Measurements from ENCODE around the gene ZDHHC9. TPM values are rescaled to one million over a fixed set of nuclear protein-coding genes. Genes with fewer than 3 reads are reported as not detected.

The ZDHHC9 gene
- total RNA-seq, 1 donor from 2014 or later: 48.4 TPM

- no peaks in the 10 kb centered on the region for H3K27me3 ChIP-seq
- DNase-seq: no peak
- no peaks in the 10 kb centered on the region for H3K9me3 ChIP-seq
- no peak for TF ChIP-seq CTCF (IDR thresholded peaks at IDR 0.05)
- no peaks in the 10 kb centered on the region for H3K36me3 ChIP-seq
- H3K4me3 ChIP-seq: no peak overlapping the region
- H3K4me1 ChIP-seq: no peaks in the 10 kb centered on the region
- no peak for ATAC-seq
- no peak overlapping the region for H3K27ac ChIP-seq
- intact Hi-C loops (cut with DNase I): no loop called here
Measured at GRCh38 chrX:129798888-129799287, 44.8 kb downstream of the ZDHHC9 start.

GRCh38 chrX:129798456-129798855 is 45.2 kb downstream of the ZDHHC9 start:
- intact Hi-C loops (cut with DNase I): no loop called here
- no peak for TF ChIP-seq CTCF (IDR thresholded peaks at IDR 0.05)
- Histone ChIP-seq H3K27me3 (no peaks in the 10 kb centered on the region), H3K36me3 (no peaks in the 10 kb centered on the region), H3K9me3 (no peaks in the 10 kb centered on the region), H3K4me3 (no peak overlapping the region), H3K27ac (no peak overlapping the region), H3K4me1 (no peaks in the 10 kb centered on the region)
- ATAC-seq: no peak
- DNase-seq: no peak

- no peak for TF ChIP-seq CTCF (IDR thresholded peaks at IDR 0.05)
- Histone ChIP-seq H3K9me3 (no peaks in the 10 kb centered on the region), H3K4me1 (no peaks in the 10 kb centered on the region), H3K27me3 (no peaks in the 10 kb centered on the region), H3K27ac (no peak overlapping the region), H3K4me3 (no peak overlapping the region), H3K36me3 (no peaks in the 10 kb centered on the region)
- intact Hi-C loops (cut with DNase I): no loop called here
- DNase-seq: no peak
- no peak for ATAC-seq
Measured at GRCh38 chrX:129797251-129797906, 46.3 kb downstream of the ZDHHC9 start.

GRCh38 chrX:129795584-129795983 is 48.1 kb downstream of the ZDHHC9 start:
- DNase-seq: no peak
- no peak for TF ChIP-seq CTCF (IDR thresholded peaks at IDR 0.05)

GRCh38 chrX:129793604-129794191 is 50.0 kb downstream of the ZDHHC9 start:
- H3K36me3 ChIP-seq: no peaks in the 10 kb centered on the region
- ATAC-seq: no peak

More at GRCh38 chrX:129795584-129795983, 48.1 kb downstream of the ZDHHC9 start:
- no peaks in the 10 kb centered on the region for H3K36me3 ChIP-seq
- no peak overlapping the region for H3K4me3 ChIP-seq
- no peaks in the 10 kb centered on the region for H3K4me1 ChIP-seq
- no peak overlapping the region for H3K27ac ChIP-seq
- H3K27me3 ChIP-seq: no peaks in the 10 kb centered on the region
- intact Hi-C loops (cut with DNase I): no loop called here
- ATAC-seq: no peak
- H3K9me3 ChIP-seq: no peaks in the 10 kb centered on the region

More at GRCh38 chrX:129793604-129794191, 50.0 kb downstream of the ZDHHC9 start:
- intact Hi-C loops (cut with DNase I): no loop called here
- Histone ChIP-seq H3K27me3 (no peaks in the 10 kb centered on the region), H3K27ac (no peak overlapping the region), H3K9me3 (no peaks in the 10 kb centered on the region), H3K4me1 (no peaks in the 10 kb centered on the region), H3K4me3 (no peak overlapping the region)
- no peak for DNase-seq
- TF ChIP-seq CTCF (IDR thresholded peaks at IDR 0.05): no peak

Measured in upper lobe of right lung (tissue), 1 donor.